ENCODE results near the gene RAX. TPM values are rescaled to one million over a fixed set of nuclear protein-coding genes. Genes with fewer than 3 reads are reported as not detected.

RAX gene
- total and polyA plus RNA-seq, 2 donors (not counting 1 experiment from before 2014, with no cell fraction given) = not detected

GRCh38 chr18:59267503-59268126 is 5.6 kb downstream of the RAX start:
- Histone ChIP-seq H2AFZ (ENCODE audit: insufficient read depth, low read depth, low read length, poor library complexity, severe bottlenecking) (no peak overlapping the region), H3K4me1 (ENCODE audit: control insufficient read depth in 2 of 2, insufficient read depth in 2 of 2, low read length in 2 of 2) (peaks cover 47 to 57% of the 10 kb centered on the region in 2 donors), H3K4me2 (replicated peaks; ENCODE audit: low read depth, low read length, poor library complexity, severe bottlenecking) (no peak overlapping the region), H4K20me1 (ENCODE audit: control insufficient read depth, insufficient read depth, low read length, poor library complexity, severe bottlenecking) (no peaks in the 10 kb centered on the region), H3K4me3 (ENCODE audit: control extremely low read depth in 1 of 5, extremely low read depth in 1 of 5, insufficient read depth in 1 of 5, low read depth in 2 of 5, low read length in 4 of 5) (no peak overlapping the region), H3K27me3 (replicated peaks in 1 of 4; ENCODE audit: control extremely low read depth in 1 of 4, control insufficient read depth in 3 of 4, insufficient read depth in 4 of 4, low read length in 3 of 4) (peaks cover 0 to 98% (median 74%) of the 10 kb centered on the region in 4 experiments), H3K27ac (ENCODE audit: low read length in 2 of 2) (no peak overlapping the region), H3K36me3 (replicated peaks in 1 of 2; ENCODE audit: control extremely low read depth in 1 of 2, control insufficient read depth in 1 of 2, extremely low read depth in 1 of 2, insufficient read depth in 2 of 2, low read length in 1 of 2) (no peaks in the 10 kb centered on the region), H3K9ac (ENCODE audit: low read length) (no peak overlapping the region), H3K79me2 (ENCODE audit: control insufficient read depth, insufficient read depth, low read length) (no peaks in the 10 kb centered on the region), H3K9me3 (ENCODE audit: control extremely low read depth in 1 of 3, control insufficient read depth in 2 of 3, insufficient read depth in 1 of 3, low read length in 2 of 3) (peaks cover 0 to 51% (median 0%) of the 10 kb centered on the region in 3 donors)
- Mint-ChIP-seq H3K27ac (no peak overlapping the region), H3K27me3 (peaks cover 70% of the 10 kb centered on the region), H3K9me3 (ENCODE audit: insufficient read depth) (no peaks in the 10 kb centered on the region), H3K4me3 (peak overlapping the region; percentile 58), H3K4me1 (peaks cover 35% of the 10 kb centered on the region)
- DNase-seq (peak; percentile 28), ATAC-seq (ENCODE audit: low read depth) (no peak)
- TF ChIP-seq, protein P1, sequence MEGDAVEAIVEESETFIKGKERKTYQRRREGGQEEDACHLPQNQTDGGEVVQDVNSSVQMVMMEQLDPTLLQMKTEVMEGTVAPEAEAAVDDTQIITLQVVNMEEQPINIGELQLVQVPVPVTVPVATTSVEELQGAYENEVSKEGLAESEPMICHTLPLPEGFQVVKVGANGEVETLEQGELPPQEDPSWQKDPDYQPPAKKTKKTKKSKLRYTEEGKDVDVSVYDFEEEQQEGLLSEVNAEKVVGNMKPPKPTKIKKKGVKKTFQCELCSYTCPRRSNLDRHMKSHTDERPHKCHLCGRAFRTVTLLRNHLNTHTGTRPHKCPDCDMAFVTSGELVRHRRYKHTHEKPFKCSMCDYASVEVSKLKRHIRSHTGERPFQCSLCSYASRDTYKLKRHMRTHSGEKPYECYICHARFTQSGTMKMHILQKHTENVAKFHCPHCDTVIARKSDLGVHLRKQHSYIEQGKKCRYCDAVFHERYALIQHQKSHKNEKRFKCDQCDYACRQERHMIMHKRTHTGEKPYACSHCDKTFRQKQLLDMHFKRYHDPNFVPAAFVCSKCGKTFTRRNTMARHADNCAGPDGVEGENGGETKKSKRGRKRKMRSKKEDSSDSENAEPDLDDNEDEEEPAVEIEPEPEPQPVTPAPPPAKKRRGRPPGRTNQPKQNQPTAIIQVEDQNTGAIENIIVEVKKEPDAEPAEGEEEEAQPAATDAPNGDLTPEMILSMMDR (IDR thresholded peaks at IDR 0.05) = no peak
- TF ChIP-seq EZH2 (IDR thresholded peaks at IDR 0.05; ENCODE audit: borderline replicate concordance, insufficient read depth, low read depth, low read length, poor library complexity, severe bottlenecking) = no peak
- CTCF ChIA-PET = no interaction called here
- WGBS (ENCODE audit: insufficient coverage) = 5% methylated on average over 38 of the region's 41 CpGs
- POLR2A ChIA-PET = no interaction called here
- intact Hi-C loops (cut with micrococcal nuclease) = no loop called here

DNA sequence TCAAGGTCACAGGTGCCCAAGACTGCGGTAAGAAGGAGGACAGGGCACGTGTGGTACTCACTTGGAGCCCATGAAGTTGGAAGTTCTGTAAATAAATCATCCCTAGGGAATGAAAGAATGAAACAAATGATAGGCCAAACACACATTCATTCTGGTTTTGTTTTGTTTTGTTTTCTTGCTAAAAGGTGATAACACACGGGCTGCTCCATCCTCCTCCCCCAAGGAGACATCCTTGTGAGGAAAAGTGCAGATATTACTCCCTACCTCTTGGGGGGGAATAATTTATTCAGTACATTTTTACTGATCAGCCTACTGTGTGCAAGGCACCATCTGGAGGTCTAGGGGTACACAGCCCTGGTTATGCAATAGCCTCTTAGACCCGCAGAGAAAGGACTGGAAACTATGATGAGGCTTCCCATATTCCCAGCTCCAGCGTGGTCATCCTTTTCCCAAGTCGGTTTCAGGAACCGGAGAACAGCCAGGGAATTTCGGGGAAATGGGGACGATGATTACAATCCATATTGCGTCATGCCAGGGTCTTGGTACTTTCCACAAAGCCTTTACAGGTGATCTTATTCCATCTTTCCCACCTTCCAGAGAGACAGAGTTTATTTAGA is 6.3 kb downstream of the RAX start:
- Histone ChIP-seq H2AFZ (ENCODE audit: insufficient read depth, low read depth, low read length, poor library complexity, severe bottlenecking) (no peak overlapping the region), H3K27me3 (replicated peaks in 1 of 4; ENCODE audit: control extremely low read depth in 1 of 4, control insufficient read depth in 3 of 4, insufficient read depth in 4 of 4, low read length in 3 of 4) (peaks cover 0 to 94% (median 70%) of the 10 kb centered on the region in 4 experiments), H3K79me2 (ENCODE audit: control insufficient read depth, insufficient read depth, low read length) (no peaks in the 10 kb centered on the region), H3K9ac (ENCODE audit: low read length) (no peak overlapping the region), H3K4me2 (replicated peaks; ENCODE audit: low read depth, low read length, poor library complexity, severe bottlenecking) (no peak overlapping the region), H3K4me1 (ENCODE audit: control insufficient read depth in 2 of 2, insufficient read depth in 2 of 2, low read length in 2 of 2) (peaks cover 41 to 51% of the 10 kb centered on the region in 2 donors), H3K4me3 (ENCODE audit: control extremely low read depth in 1 of 5, extremely low read depth in 1 of 5, insufficient read depth in 1 of 5, low read depth in 2 of 5, low read length in 4 of 5) (no peak overlapping the region), H3K36me3 (replicated peaks in 1 of 2; ENCODE audit: control extremely low read depth in 1 of 2, control insufficient read depth in 1 of 2, extremely low read depth in 1 of 2, insufficient read depth in 2 of 2, low read length in 1 of 2) (no peaks in the 10 kb centered on the region), H3K9me3 (ENCODE audit: control extremely low read depth in 1 of 3, control insufficient read depth in 2 of 3, insufficient read depth in 1 of 3, low read length in 2 of 3) (peaks cover 0 to 45% (median 0%) of the 10 kb centered on the region in 3 donors), H3K27ac (ENCODE audit: low read length in 2 of 2) (no peak overlapping the region), H4K20me1 (ENCODE audit: control insufficient read depth, insufficient read depth, low read length, poor library complexity, severe bottlenecking) (no peaks in the 10 kb centered on the region)
- intact Hi-C loops (cut with micrococcal nuclease) = no loop called here
- ChIA-PET POLR2A (no interaction called here), CTCF (interaction anchor here (1.6 kb wide), 1 partner anchor 18 kb away, joined by 3 read pairs; no protein-coding TSS in a partner anchor)
- TF ChIP-seq, protein P1 (IDR thresholded peaks at IDR 0.05) = no peak
- Mint-ChIP-seq H3K9me3 (ENCODE audit: insufficient read depth) (no peaks in the 10 kb centered on the region), H3K4me1 (peaks cover 33% of the 10 kb centered on the region), H3K27ac (no peak overlapping the region), H3K4me3 (peak overlapping the region; percentile 69), H3K27me3 (peaks cover 72% of the 10 kb centered on the region)
- ATAC-seq (ENCODE audit: low read depth) (no peak), DNase-seq (no peak)
- WGBS (ENCODE audit: insufficient coverage) = 9% methylated on average over 7 of the region's 10 CpGs
